GM12875 (cell line): ENCODE measurements around the gene TLK2.
A peak's percentile ranks its signal among the peaks of the same experiment; 100 is the strongest.

Experiments used
- H3K4me3 ChIP-seq: one replicate; pipeline ENCODE4 v1.5.1; 2011; ENCODE audit warnings: low read depth, low read length, control low read depth
- CTCF ChIP-seq: IDR thresholded peaks from 2 replicates; pipeline ENCODE4 v1.5.1; 2011; ENCODE audit warnings: low read depth, mild to moderate bottlenecking, control low read depth, inconsistent platforms, low read length, moderate library complexity, borderline replicate concordance; ENCODE audit not compliant: insufficient read depth

TLK2 gene

GRCh38 chr17:62621223-62621622, 142.6 kb downstream of the TLK2 start:
- TF ChIP-seq CTCF: no peak

DNA sequence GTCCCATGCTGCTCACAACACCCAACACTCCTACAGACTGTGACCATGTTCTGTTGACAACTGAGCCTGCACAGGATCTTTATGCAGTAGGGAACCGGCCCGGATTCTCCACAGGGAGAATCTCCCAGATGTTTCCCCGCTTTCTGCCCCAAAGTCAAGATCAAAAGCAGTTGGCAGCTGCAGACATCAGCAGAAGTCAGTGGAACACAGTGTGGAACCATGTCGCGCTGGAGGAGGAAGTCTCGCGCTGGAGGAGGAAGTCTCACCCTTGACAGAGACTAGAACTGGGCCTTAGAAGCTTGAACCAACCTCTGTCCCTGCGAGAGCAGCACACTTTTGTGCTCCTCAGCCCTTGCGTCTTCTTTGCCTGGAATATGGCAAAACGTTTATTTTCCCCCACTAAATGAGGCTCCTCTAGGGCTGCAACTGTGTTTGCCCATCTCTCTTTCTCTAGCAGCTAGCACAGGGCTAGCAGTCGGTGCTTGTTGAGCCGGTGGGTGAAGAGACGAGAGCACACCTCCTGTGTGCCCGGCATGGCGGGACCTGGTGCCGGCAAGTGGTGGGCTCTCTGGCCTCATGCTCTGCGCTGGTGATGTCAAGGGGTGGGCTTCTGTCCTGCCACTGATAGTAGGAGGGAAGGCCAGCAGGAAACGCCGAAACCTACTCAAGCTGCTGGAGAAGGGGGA, 146.7 kb downstream of the TLK2 start:
- no peak overlapping the region for H3K4me3 ChIP-seq
- no peak for TF ChIP-seq CTCF

More at GRCh38 chr17:62621223-62621622, 142.6 kb downstream of the TLK2 start:
- H3K4me3 ChIP-seq: no peak overlapping the region

- TF ChIP-seq CTCF: no peak
- no peak overlapping the region for H3K4me3 ChIP-seq
Observed at GRCh38 chr17:62625870-62626200, 147.2 kb downstream of the TLK2 start.

- H3K4me3 ChIP-seq: peak overlapping the region; percentile 58
Observed at GRCh38 chr17:62626719-62627218, 148.1 kb downstream of the TLK2 start.

DNA sequence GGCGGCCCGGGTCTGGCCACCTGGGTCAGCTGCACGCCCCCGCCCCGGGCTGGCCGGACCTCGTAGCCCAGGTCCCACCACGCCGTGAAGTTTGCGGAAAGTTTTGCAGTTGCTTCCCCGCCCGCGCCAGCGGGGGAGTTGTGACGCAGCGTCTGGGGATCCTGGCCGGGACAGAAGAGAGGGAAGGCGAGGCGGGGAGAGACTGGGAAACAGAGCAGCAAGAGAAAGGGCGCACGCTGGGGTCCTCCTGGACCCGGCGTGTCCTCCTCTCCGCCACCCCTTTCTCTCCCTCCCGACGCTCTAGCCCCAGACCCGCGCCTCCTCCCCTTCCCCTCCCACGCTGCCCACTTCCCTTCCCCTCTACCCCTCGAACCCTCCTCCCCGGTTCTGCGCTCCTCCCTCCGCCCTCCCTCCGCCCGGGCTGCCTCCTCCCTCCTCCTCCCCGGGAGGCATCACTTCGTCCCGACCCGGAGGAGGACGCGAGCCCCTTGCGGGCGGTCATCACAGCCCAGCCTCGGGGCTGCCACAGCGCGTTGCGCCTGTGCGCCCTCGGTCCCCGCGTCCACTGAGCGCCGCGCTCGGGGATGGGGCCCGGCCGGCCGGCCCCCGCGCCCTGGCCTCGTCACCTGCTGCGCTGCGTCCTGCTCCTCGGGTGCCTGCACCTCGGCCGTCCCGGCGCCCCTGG, 148.7 kb downstream of the TLK2 start, which contains the start of gene MRC2:
TSS of gene MRC2 (plus strand) at position 452 of the 685 bp plus-strand sequence. CDS start at position 585, 133 bp downstream.
- peak within 1 kb of the TSS; percentile 58 for H3K4me3 ChIP-seq
- no peak for TF ChIP-seq CTCF

More at GRCh38 chr17:62626719-62627218, 148.1 kb downstream of the TLK2 start:
- no peak for TF ChIP-seq CTCF

GRCh38 chr17:62627904-62628633, 149.4 kb downstream of the TLK2 start:
- peak overlapping the region; percentile 58 for H3K4me3 ChIP-seq
- no peak for TF ChIP-seq CTCF
